Lower leg skin (tissue), 4 donors: ENCODE results near the gene CTNNA2. TPM values are rescaled to one million over a fixed set of nuclear protein-coding genes. Genes with fewer than 3 reads are reported as not detected.

Experiments used
- DNase-seq, 2 donors: peaks; one replicate each; pipeline ENCODE4 v3.0.0-alpha.2; 2019; ENCODE audit warnings: low spot score in 2 of 2
- H3K4me3 ChIP-seq: fragments of 200-600 bp; sonication (generic); 2 replicates; pipeline ENCODE4 v1.5.1; 2017; ENCODE audit warnings: mild to moderate bottlenecking, low read depth; ENCODE audit not compliant: poor library complexity, severe bottlenecking
- CTCF ChIP-seq, 3 donors: fragments of 450-650 bp; IDR thresholded peaks; one replicate each; pipeline ENCODE4 v1.5.1; 2016; ENCODE audit warnings: antibody characterized with exemption in 3 of 3, mild to moderate bottlenecking in 3 of 3, moderate library complexity in 2 of 3
- POLR2A ChIP-seq, 2 donors: fragments of 450-650 bp; IDR thresholded peaks; one replicate each; pipeline ENCODE4 v1.6.1; 2016 to 2017; ENCODE audit warnings: antibody characterized with exemption in 2 of 2, mild to moderate bottlenecking in 1 of 2, moderate library complexity in 1 of 2
- WGBS, 2 donors: methylation state at CpG; one replicate each; pipeline ENCODE4 v1.1.5; 2018; 5-methylcytosine and 5-hydroxymethylcytosine counted together
- intact Hi-C: fragments of 100-400 bp; cut with DNase I; formaldehyde crosslinking; loops from one replicate; pipeline ENCODE4 v1.15.0; 2023; ENCODE audit warnings: low total_unique reads
- total RNA-seq, 4 donors: library from RNA; depleted of rRNA; stranded (reverse); fragments of >200 nt; gene quantifications; one replicate each; pipeline ENCODE4 v1.1.0, GENCODE V29; 2016

Gene CTNNA2
- total RNA-seq, 4 donors from 2014 or later, result not detected

GRCh38 chr2:80322958-80323357, 810.1 kb downstream of the CTNNA2 start:
- intact Hi-C loops, result no loop called here
- WGBS, 2 donors, result 35 to 50% methylated on average over 14 of the region's 14 CpGs
- no peak overlapping the region for H3K4me3 ChIP-seq
- no peak for DNase-seq
- TF ChIP-seq CTCF (IDR thresholded peaks at IDR 0.05) (no peak), POLR2A (IDR thresholded peaks at IDR 0.05) (no peak)

GRCh38 chr2:80323610-80324009, 810.8 kb downstream of the CTNNA2 start:
- no peak overlapping the region for H3K4me3 ChIP-seq
- no peak for DNase-seq
- 62 to 65% methylated on average over 1 of the region's 1 CpG for whole genome bisulfite sequencing, 2 donors
- no peak for TF ChIP-seq CTCF (IDR thresholded peaks at IDR 0.05)
- TF ChIP-seq POLR2A (IDR thresholded peaks at IDR 0.05), result no peak
- intact Hi-C loops, result no loop called here

GRCh38 chr2:80324525-80324924, 811.7 kb downstream of the CTNNA2 start:
- intact Hi-C loops, result no loop called here
- WGBS, 2 donors, result 56 to 60% methylated on average over 3 of the region's 3 CpGs
- H3K4me3 ChIP-seq, result no peak overlapping the region
- no peak for DNase-seq
- TF ChIP-seq CTCF (IDR thresholded peaks at IDR 0.05) (no peak), POLR2A (IDR thresholded peaks at IDR 0.05) (no peak)

- no peak overlapping the region for H3K4me3 ChIP-seq
- intact Hi-C loops, result no loop called here
- DNase-seq, result no peak
- TF ChIP-seq POLR2A (IDR thresholded peaks at IDR 0.05) (no peak), CTCF (IDR thresholded peaks at IDR 0.05) (no peak)
Observed at GRCh38 chr2:80326214-80326613, 813.4 kb downstream of the CTNNA2 start.

GRCh38 chr2:80326861-80327260, 814.0 kb downstream of the CTNNA2 start:
- intact Hi-C loops, result no loop called here
- no peak for TF ChIP-seq CTCF (IDR thresholded peaks at IDR 0.05)
- TF ChIP-seq POLR2A (IDR thresholded peaks at IDR 0.05), result no peak
- DNase-seq, result no peak
- WGBS, 2 donors, result 69 to 71% methylated on average over 1 of the region's 1 CpG
- H3K4me3 ChIP-seq, result no peak overlapping the region

GRCh38 chr2:80328159-80328571, 815.3 kb downstream of the CTNNA2 start:
- intact Hi-C loops, result no loop called here
- TF ChIP-seq POLR2A (IDR thresholded peaks at IDR 0.05), result no peak
- no peak for TF ChIP-seq CTCF (IDR thresholded peaks at IDR 0.05)
- no peak for DNase-seq
- no peak overlapping the region for H3K4me3 ChIP-seq
- 71 to 90% methylated on average over 1 of the region's 1 CpG for WGBS, 2 donors
